Stimulated activated naive B cell treated with anti-CD40 and anti-IgM and Interleukin-4, amounts not matched to agents 10 μg/mL and 1 μg/mL and 100 μg/mL, for 72 hours (primary cell): Measurements from ENCODE around the gene BCL7A.

Source experiments
- ATAC-seq, 2 donors: fragments of 150-1000 bp; cut with Tn5 transposase; replicated peaks; 2 replicates each; pipeline ENCODE4 v1.10.0; 2021; ENCODE audit warnings: moderate library complexity in 1 of 2
- DNase-seq: peaks from one replicate; pipeline ENCODE4 v3.0.0; 2021
- H3K27ac Mint-ChIP-seq: one replicate; pipeline ENCODE4 v1.8.0; 2022; ENCODE audit warnings: mild to moderate bottlenecking, mixed read lengths
- H3K27me3 Mint-ChIP-seq, 2 donors: one replicate each; pipeline ENCODE4 v1.8.0; 2022; ENCODE audit warnings: mixed read lengths in 2 of 2
- H3K36me3 Mint-ChIP-seq, 2 donors: one replicate each; pipeline ENCODE4 v1.8.0; 2022; ENCODE audit warnings: mixed read lengths in 2 of 2, mild to moderate bottlenecking in 1 of 2
- H3K4me1 Mint-ChIP-seq, 2 donors: one replicate each; pipeline ENCODE4 v1.8.0; 2022; ENCODE audit warnings: mixed read lengths in 2 of 2, mild to moderate bottlenecking in 1 of 2
- H3K4me3 Mint-ChIP-seq, 2 donors: one replicate each; pipeline ENCODE4 v1.8.0; 2022; ENCODE audit warnings: mild to moderate bottlenecking in 2 of 2, mixed read lengths in 2 of 2, moderate library complexity in 1 of 2
- H3K9me3 Mint-ChIP-seq, 2 donors: one replicate each; pipeline ENCODE4 v1.8.0; 2022; ENCODE audit warnings: mixed read lengths in 2 of 2, mild to moderate bottlenecking in 1 of 2

The BCL7A gene

GRCh38 chr12:121990114-121990647 lies 31.5 kb upstream of the BCL7A start:
- ATAC-seq, result no peak
- H3K9me3 Mint-ChIP-seq, result no peaks in the 10 kb centered on the region
- H3K27me3 Mint-ChIP-seq, result no peaks in the 10 kb centered on the region
- H3K36me3 Mint-ChIP-seq, result no peaks in the 10 kb centered on the region
- peak overlapping the region; percentile 99 for H3K27ac Mint-ChIP-seq
- H3K4me3 Mint-ChIP-seq, result peak overlapping the region; percentile 32 to 72
- peaks cover 24 to 45% of the 10 kb centered on the region in 2 donors for H3K4me1 Mint-ChIP-seq
- no peak for DNase-seq

- DNase-seq (peak; percentile 74), ATAC-seq (peak; percentile 76 to 79)
- no peaks in the 10 kb centered on the region for H3K27me3 Mint-ChIP-seq
- H3K4me1 Mint-ChIP-seq, result peaks cover 29 to 53% of the 10 kb centered on the region in 2 donors
- peak overlapping the region; percentile 71 to 72 for H3K4me3 Mint-ChIP-seq
- H3K27ac Mint-ChIP-seq, result peak overlapping the region; percentile 99
- H3K36me3 Mint-ChIP-seq, result no peaks in the 10 kb centered on the region
- H3K9me3 Mint-ChIP-seq, result no peaks in the 10 kb centered on the region
These were observed 30.7 kb upstream of the BCL7A start for GRCh38 chr12:121990692-121991603.

- peak; percentile 86 to 87 for ATAC-seq
- Mint-ChIP-seq H3K9me3 (no peaks in the 10 kb centered on the region), H3K36me3 (no peaks in the 10 kb centered on the region), H3K27me3 (no peaks in the 10 kb centered on the region), H3K4me3 (peak overlapping the region; percentile 71 to 72), H3K27ac (peak overlapping the region; percentile 99), H3K4me1 (peaks cover 38 to 65% of the 10 kb centered on the region in 2 donors)
- DNase-seq, result peak; percentile 88
These were observed 29.4 kb upstream of the BCL7A start for GRCh38 chr12:121992059-121992879.

- Mint-ChIP-seq H3K4me1 (peaks cover 22 to 36% of the 10 kb centered on the region in 2 donors), H3K27me3 (no peaks in the 10 kb centered on the region), H3K9me3 (no peaks in the 10 kb centered on the region), H3K4me3 (peak overlapping the region; percentile 39 to 42), H3K27ac (peak overlapping the region; percentile 70), H3K36me3 (peaks cover 2 to 4% of the 10 kb centered on the region in 2 donors)
- DNase-seq, result no peak
- ATAC-seq, result no peak
These were observed 25.4 kb upstream of the BCL7A start for GRCh38 chr12:121996050-121996944.

- Mint-ChIP-seq H3K36me3 (peaks cover 2 to 4% of the 10 kb centered on the region in 2 donors), H3K9me3 (no peaks in the 10 kb centered on the region), H3K27me3 (no peaks in the 10 kb centered on the region), H3K27ac (peak overlapping the region; percentile 70), H3K4me3 (peak overlapping the region; percentile 39 to 42), H3K4me1 (peaks cover 21 to 34% of the 10 kb centered on the region in 2 donors)
- ATAC-seq, result peak; percentile 37 to 46
- no peak for DNase-seq
These were observed 24.6 kb upstream of the BCL7A start for GRCh38 chr12:121996945-121997612.

- Mint-ChIP-seq H3K36me3 (peaks cover 2 to 10% of the 10 kb centered on the region in 2 donors), H3K4me1 (peaks cover 37 to 58% of the 10 kb centered on the region in 2 donors), H3K4me3 (no peak overlapping the region), H3K27me3 (no peaks in the 10 kb centered on the region), H3K9me3 (no peaks in the 10 kb centered on the region), H3K27ac (peak overlapping the region; percentile 80)
- DNase-seq, result no peak
- ATAC-seq, result no peak
These were observed 20.0 kb upstream of the BCL7A start for GRCh38 chr12:122001466-122002209.

GRCh38 chr12:122003651-122004611 lies 17.8 kb upstream of the BCL7A start:
- DNase-seq (peak; percentile 69), ATAC-seq (peak; percentile 83 to 88)
- Mint-ChIP-seq H3K4me1 (peaks cover 42 to 71% of the 10 kb centered on the region in 2 donors), H3K27me3 (no peaks in the 10 kb centered on the region), H3K9me3 (no peaks in the 10 kb centered on the region), H3K27ac (peak overlapping the region; percentile 87), H3K36me3 (peaks cover 2 to 10% of the 10 kb centered on the region in 2 donors), H3K4me3 (peak overlapping the region; percentile 66 to 69)

GRCh38 chr12:122004633-122005071 lies 17.0 kb upstream of the BCL7A start:
- H3K36me3 Mint-ChIP-seq, result peaks cover 0 to 8% of the 10 kb centered on the region in 2 donors
- H3K27me3 Mint-ChIP-seq, result no peaks in the 10 kb centered on the region
- peak overlapping the region; percentile 87 for H3K27ac Mint-ChIP-seq
- peak; percentile 64 to 69 for ATAC-seq
- H3K4me1 Mint-ChIP-seq, result peaks cover 45 to 78% of the 10 kb centered on the region in 2 donors
- peak overlapping the region; percentile 66 to 69 for H3K4me3 Mint-ChIP-seq
- H3K9me3 Mint-ChIP-seq, result no peaks in the 10 kb centered on the region
- no peak for DNase-seq

- Mint-ChIP-seq H3K9me3 (no peaks in the 10 kb centered on the region), H3K27me3 (no peaks in the 10 kb centered on the region), H3K4me3 (peak overlapping the region; percentile 21 to 52), H3K36me3 (peaks cover 0 to 7% of the 10 kb centered on the region in 2 donors), H3K27ac (peak overlapping the region; percentile 87), H3K4me1 (peaks cover 45 to 85% of the 10 kb centered on the region in 2 donors)
- no peak for DNase-seq
- no peak for ATAC-seq
These were observed 16.4 kb upstream of the BCL7A start for GRCh38 chr12:122005252-122005776.

- Mint-ChIP-seq H3K4me1 (peaks cover 47 to 89% of the 10 kb centered on the region in 2 donors), H3K4me3 (peak overlapping the region; percentile 31 to 46), H3K36me3 (peaks cover 0 to 9% of the 10 kb centered on the region in 2 donors), H3K9me3 (no peaks in the 10 kb centered on the region), H3K27ac (peak overlapping the region; percentile 87), H3K27me3 (no peaks in the 10 kb centered on the region)
- no peak for ATAC-seq
- DNase-seq, result no peak
These were observed 15.3 kb upstream of the BCL7A start for GRCh38 chr12:122006186-122006926.

- H3K4me3 Mint-ChIP-seq, result peak overlapping the region; percentile 20 to 39
- ATAC-seq, result peak; percentile 60 to 66
- H3K36me3 Mint-ChIP-seq, result peaks cover 0 to 3% of the 10 kb centered on the region in 2 donors
- DNase-seq, result no peak
- peaks cover 33 to 82% of the 10 kb centered on the region in 2 donors for H3K4me1 Mint-ChIP-seq
- H3K27me3 Mint-ChIP-seq, result no peaks in the 10 kb centered on the region
- no peak overlapping the region for H3K27ac Mint-ChIP-seq
- no peaks in the 10 kb centered on the region for H3K9me3 Mint-ChIP-seq
These were observed 11.9 kb upstream of the BCL7A start for GRCh38 chr12:122009741-122010140.
